Activated CD4-positive, alpha-beta T cell treated with anti-CD3 and anti-CD28 coated beads for 24 hours (primary cell): Measurements from ENCODE around the gene WDR82.

ENCODE experiments used
- DNase-seq, 2 donors: peaks; one replicate each; pipeline ENCODE4 v3.0.0-alpha.2; 2020; ENCODE audit warnings: low read depth in 2 of 2

The WDR82 gene

DNA sequence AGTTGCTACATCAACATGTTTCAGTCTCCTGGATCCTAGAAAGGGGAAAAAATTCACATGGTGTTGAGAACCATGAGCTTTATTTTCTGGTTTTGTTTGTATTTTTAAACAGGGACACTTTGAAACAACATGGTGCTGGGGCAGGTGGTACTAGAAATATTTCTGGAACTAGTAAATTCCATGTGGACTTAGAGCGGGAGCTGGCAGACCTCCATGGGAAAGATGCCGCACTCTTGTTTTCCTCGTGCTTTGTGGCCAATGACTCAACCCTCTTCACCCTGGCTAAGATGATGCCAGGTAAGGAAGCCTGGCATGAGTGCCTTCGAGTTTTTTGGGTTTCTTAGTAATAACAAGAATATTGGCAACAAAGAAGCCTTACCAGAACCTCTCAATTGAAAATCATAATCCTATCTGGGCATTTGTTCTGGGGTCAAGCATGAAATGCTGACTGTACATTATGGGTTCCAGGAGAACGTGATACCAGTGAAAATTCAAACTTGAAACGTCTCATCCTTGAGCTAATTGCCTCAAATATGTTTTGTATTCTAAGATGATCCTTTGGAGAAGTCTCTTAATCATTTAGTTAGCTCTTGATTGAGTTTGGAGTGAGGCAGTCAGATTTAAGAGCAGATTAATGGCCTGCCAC lies 72.6 kb downstream of the WDR82 start:
- no peak for DNase-seq
